Trophoblast cell (in vitro differentiated cells and primary cell): ENCODE results near the gene ESYT2.

ENCODE experiments used
- DNase-seq, 2 donors: peaks; one replicate each; pipeline ENCODE4 v3.0.0-alpha.2; 2016
- H2AFZ ChIP-seq: 2 replicates; pipeline ENCODE4 v1.6.1; 2013; ENCODE audit warnings: low read length, moderate library complexity, mild to moderate bottlenecking; ENCODE audit not compliant: insufficient read depth, poor library complexity
- H2AK5ac ChIP-seq: 2 replicates; pipeline ENCODE4 v1.6.1; 2013; ENCODE audit warnings: mild to moderate bottlenecking, low read length
- H2BK120ac ChIP-seq: 2 replicates; pipeline ENCODE4 v1.6.1; 2013; ENCODE audit warnings: low read length, mild to moderate bottlenecking, moderate library complexity; ENCODE audit not compliant: insufficient read depth, poor library complexity
- H2BK12ac ChIP-seq: 2 replicates; pipeline ENCODE4 v1.6.1; 2013; ENCODE audit warnings: mild to moderate bottlenecking, low read length, moderate library complexity
- H2BK5ac ChIP-seq: 2 replicates; pipeline ENCODE4 v1.6.1; 2013; ENCODE audit warnings: low read length, low read depth, moderate library complexity, mild to moderate bottlenecking; ENCODE audit not compliant: poor library complexity
- H3K14ac ChIP-seq: 2 replicates; pipeline ENCODE4 v1.6.1; 2013; ENCODE audit warnings: mild to moderate bottlenecking, low read length
- H3K18ac ChIP-seq: 2 replicates; pipeline ENCODE4 v1.6.1; 2013; ENCODE audit warnings: mild to moderate bottlenecking, low read length
- H3K23ac ChIP-seq: 2 replicates; pipeline ENCODE4 v1.6.1; 2013; ENCODE audit warnings: low read length
- H3K27ac ChIP-seq: 2 replicates; pipeline ENCODE4 v1.5.1; 2013; ENCODE audit warnings: low read depth, mild to moderate bottlenecking, inconsistent platforms, low read length, moderate library complexity
- H3K27me3 ChIP-seq: 2 replicates; pipeline ENCODE4 v1.6.1; 2013; ENCODE audit warnings: inconsistent platforms, mild to moderate bottlenecking, low read length, moderate library complexity; ENCODE audit not compliant: insufficient read depth
- H3K36me3 ChIP-seq, 2 experiments: 1 replicate in 1 of 2; 2 replicates in 1 of 2; pipeline ENCODE4 v1.6.1; 2013; ENCODE audit warnings: low read length in 2 of 2, mild to moderate bottlenecking in 2 of 2, moderate library complexity in 1 of 2; ENCODE audit not compliant: insufficient read depth in 2 of 2, control insufficient read depth in 1 of 2
- H3K4ac ChIP-seq: 2 replicates; pipeline ENCODE4 v1.6.1; 2013; ENCODE audit warnings: low read depth, mild to moderate bottlenecking, low read length, moderate library complexity
- H3K4me1 ChIP-seq, 2 experiments: 1 replicate in 1 of 2; 2 replicates in 1 of 2; pipeline ENCODE4 v1.6.1; 2013; ENCODE audit warnings: low read length in 2 of 2, mild to moderate bottlenecking in 2 of 2, moderate library complexity in 1 of 2; ENCODE audit not compliant: insufficient read depth in 2 of 2, control insufficient read depth in 1 of 2
- H3K4me2 ChIP-seq: 2 replicates; pipeline ENCODE4 v1.6.1; 2013; ENCODE audit warnings: inconsistent platforms, mild to moderate bottlenecking, low read length, moderate library complexity
- H3K4me3 ChIP-seq: 2 replicates; pipeline ENCODE4 v1.5.1; 2013; ENCODE audit warnings: mild to moderate bottlenecking, low read depth, low read length, inconsistent platforms
- H3K79me1 ChIP-seq: one replicate; pipeline ENCODE4 v1.6.1; 2013; ENCODE audit warnings: low read length
- H3K79me2 ChIP-seq: 2 replicates; pipeline ENCODE4 v1.6.1; 2013; ENCODE audit warnings: low read length, mild to moderate bottlenecking; ENCODE audit not compliant: control insufficient read depth, insufficient read depth, poor library complexity
- H3K9ac ChIP-seq: 2 replicates; pipeline ENCODE4 v1.6.1; 2013; ENCODE audit warnings: mild to moderate bottlenecking, low read length
- H3K9me3 ChIP-seq: 2 replicates; pipeline ENCODE4 v1.6.1; 2013; ENCODE audit warnings: low read depth, mild to moderate bottlenecking, control low read depth, inconsistent platforms, low read length; ENCODE audit not compliant: insufficient read depth
- H4K12ac ChIP-seq: 2 replicates; pipeline ENCODE4 v1.6.1; 2013; ENCODE audit warnings: low read depth, mild to moderate bottlenecking, low read length, moderate library complexity
- H4K8ac ChIP-seq: 2 replicates; pipeline ENCODE4 v1.6.1; 2013; ENCODE audit warnings: low read depth, mild to moderate bottlenecking, low read length, moderate library complexity
- H4K91ac ChIP-seq: one replicate; pipeline ENCODE4 v1.6.1; 2013; ENCODE audit warnings: low read depth, mild to moderate bottlenecking, low read length, moderate library complexity
- WGBS: extraction: QIAGEN DNeasy Blood & Tissue Kit; methylation state at CpG from one replicate; pipeline ENCODE4 v1.1.7; 2013; ENCODE audit warnings: missing lambda C conversion rate; ENCODE audit not compliant: insufficient read length, insufficient coverage; ENCODE audit errors: extremely low coverage; 5-methylcytosine and 5-hydroxymethylcytosine counted together

ESYT2 gene

DNA sequence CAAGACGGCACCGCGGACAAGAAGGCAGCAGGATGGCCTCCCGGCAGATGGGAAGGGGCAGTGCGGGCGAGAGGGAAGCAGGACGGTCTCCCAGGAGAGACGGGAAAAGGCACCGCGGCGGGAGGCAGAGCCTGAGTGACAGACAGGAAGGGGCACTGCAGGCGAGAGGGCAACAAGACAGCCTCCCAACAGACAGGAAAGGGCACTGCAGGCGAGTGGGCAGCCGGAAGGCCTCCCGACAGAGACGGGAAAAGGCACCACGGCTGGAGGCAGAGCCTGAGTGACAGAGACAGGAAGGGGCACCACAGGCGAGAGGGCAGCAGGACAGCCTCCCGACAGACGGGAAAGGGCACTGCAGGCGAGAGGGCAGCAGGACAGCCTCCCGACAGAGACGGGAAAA, 32.6 kb downstream of the ESYT2 start:
- H3K27me3 ChIP-seq: no peaks in the 10 kb centered on the region
- H4K12ac ChIP-seq: no peak overlapping the region
- no peak overlapping the region for H3K4ac ChIP-seq
- H3K9me3 ChIP-seq: no peaks in the 10 kb centered on the region
- no peak overlapping the region for H3K14ac ChIP-seq
- H3K4me2 ChIP-seq: no peak overlapping the region
- H4K91ac ChIP-seq: no peak overlapping the region
- peaks cover 28 to 29% of the 10 kb centered on the region in 2 experiments for H3K36me3 ChIP-seq
- H2BK12ac ChIP-seq: no peak overlapping the region
- no peak overlapping the region for H2BK5ac ChIP-seq
- H4K8ac ChIP-seq: no peak overlapping the region
- H3K27ac ChIP-seq: no peak overlapping the region
- H3K79me1 ChIP-seq: no peaks in the 10 kb centered on the region
- no peak overlapping the region for H2AFZ ChIP-seq
- no CpG with 5 or more reads among the region's 23 CpGs for WGBS
- DNase-seq: no peak
- no peak overlapping the region for H3K23ac ChIP-seq
- H3K18ac ChIP-seq: no peak overlapping the region
- H3K9ac ChIP-seq: no peak overlapping the region
- no peak overlapping the region for H2BK120ac ChIP-seq
- no peak overlapping the region for H2AK5ac ChIP-seq
- H3K4me1 ChIP-seq: peaks cover 0 to 3% of the 10 kb centered on the region in 2 experiments
- H3K79me2 ChIP-seq: peaks cover 2% of the 10 kb centered on the region
- H3K4me3 ChIP-seq: no peak overlapping the region

DNA sequence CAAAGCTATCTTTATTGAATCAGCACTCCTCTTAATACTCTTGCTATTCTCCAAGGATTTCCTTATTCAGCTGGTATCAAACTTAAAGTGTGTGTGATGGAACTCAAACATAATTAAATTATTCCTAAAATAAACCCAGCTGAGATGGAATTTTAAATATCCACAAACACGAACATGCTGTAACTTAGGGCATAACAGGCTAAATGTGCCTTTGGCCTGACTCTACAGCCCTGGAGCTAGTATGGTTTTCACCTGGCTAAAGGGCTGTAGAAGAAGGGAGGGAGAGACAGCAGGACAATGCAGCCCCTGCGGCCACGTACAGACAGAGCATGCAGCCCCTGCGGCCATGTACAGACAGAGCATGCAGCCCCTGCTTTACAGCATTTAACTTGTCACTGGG, 34.0 kb downstream of the ESYT2 start:
- Histone ChIP-seq H4K12ac (no peak overlapping the region), H4K8ac (no peak overlapping the region), H4K91ac (no peak overlapping the region), H3K4ac (no peak overlapping the region), H3K79me2 (no peaks in the 10 kb centered on the region), H2BK12ac (no peak overlapping the region), H2BK120ac (no peak overlapping the region), H3K23ac (no peak overlapping the region), H3K36me3 (peaks cover 33 to 35% of the 10 kb centered on the region in 2 experiments), H2BK5ac (no peak overlapping the region), H3K4me1 (no peaks in the 10 kb centered on the region), H3K4me2 (no peak overlapping the region), H3K9me3 (no peaks in the 10 kb centered on the region), H2AK5ac (no peak overlapping the region), H3K18ac (no peak overlapping the region), H3K9ac (no peak overlapping the region), H3K14ac (no peak overlapping the region), H3K4me3 (no peak overlapping the region), H3K27me3 (no peaks in the 10 kb centered on the region), H2AFZ (no peak overlapping the region), H3K79me1 (peaks cover under 1% of the 10 kb centered on the region), H3K27ac (no peak overlapping the region)
- WGBS: no CpG with 5 or more reads among the region's 4 CpGs
- no peak for DNase-seq

DNA sequence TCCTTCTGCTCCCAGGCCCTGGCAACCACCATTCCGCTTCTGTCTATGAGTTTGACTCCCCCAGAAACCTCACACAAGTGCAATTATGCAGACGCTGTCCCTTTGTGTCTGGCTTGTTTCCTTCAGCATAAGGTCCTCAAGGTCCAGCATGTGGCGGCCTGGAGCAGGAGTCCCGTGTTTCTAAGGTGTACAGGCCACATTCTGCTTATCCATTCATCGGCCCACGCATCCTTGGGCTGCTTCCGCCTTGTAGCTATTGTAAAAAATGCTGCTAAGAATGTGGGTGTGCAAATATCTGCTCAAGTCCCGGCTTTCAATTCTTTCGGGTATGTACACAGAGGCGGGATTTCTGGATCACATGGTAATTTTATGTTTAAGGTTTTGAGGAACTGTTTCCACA, 38.2 kb downstream of the ESYT2 start:
- peak; percentile 21 to 62 for DNase-seq
- no CpG with 5 or more reads among the region's 10 CpGs for WGBS
- no peak overlapping the region for H3K4me3 ChIP-seq

DNA sequence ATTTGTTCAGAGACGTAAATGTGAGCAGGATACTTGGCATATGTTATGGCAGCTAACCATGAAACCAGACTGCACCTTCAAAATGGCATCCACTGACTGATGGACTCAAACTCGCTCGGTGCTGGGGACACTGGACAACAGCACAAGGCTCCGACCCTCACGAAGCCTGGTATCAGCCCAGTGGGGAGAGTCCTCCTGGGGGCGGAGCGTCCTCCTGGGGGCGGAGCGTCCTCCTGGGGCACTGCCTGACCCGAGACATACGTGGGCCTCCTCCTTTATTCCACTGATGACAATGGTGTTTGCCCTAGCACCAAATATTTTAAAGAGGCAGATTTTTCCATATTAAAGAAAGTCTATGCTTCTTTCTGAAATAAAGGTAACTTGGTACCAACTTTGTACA, 39.5 kb downstream of the ESYT2 start:
- WGBS: no CpG with 5 or more reads among the region's 11 CpGs
- Histone ChIP-seq H3K23ac (no peak overlapping the region), H4K12ac (no peak overlapping the region), H2BK12ac (no peak overlapping the region), H2AFZ (no peak overlapping the region), H3K36me3 (peaks cover 18 to 19% of the 10 kb centered on the region in 2 experiments), H3K18ac (no peak overlapping the region), H3K4me3 (no peak overlapping the region), H3K4me1 (no peaks in the 10 kb centered on the region), H2BK120ac (no peak overlapping the region), H3K4ac (no peak overlapping the region), H3K79me1 (peaks cover 2% of the 10 kb centered on the region), H3K9ac (no peak overlapping the region), H2BK5ac (no peak overlapping the region), H3K79me2 (no peaks in the 10 kb centered on the region), H4K91ac (no peak overlapping the region), H3K4me2 (no peak overlapping the region), H3K27ac (no peak overlapping the region), H2AK5ac (no peak overlapping the region), H3K14ac (no peak overlapping the region), H4K8ac (no peak overlapping the region), H3K9me3 (peaks cover 2% of the 10 kb centered on the region), H3K27me3 (no peaks in the 10 kb centered on the region)
- DNase-seq: no peak

More for the DNA sequence above, 38.2 kb downstream of the ESYT2 start:
- Histone ChIP-seq H2BK5ac (no peak overlapping the region), H3K4me2 (no peak overlapping the region), H4K12ac (no peak overlapping the region), H3K27ac (peak overlapping the region; percentile 54), H3K79me2 (no peaks in the 10 kb centered on the region), H3K4me1 (no peaks in the 10 kb centered on the region), H4K91ac (no peak overlapping the region), H2BK120ac (no peak overlapping the region), H3K4ac (no peak overlapping the region), H3K79me1 (peaks cover 2% of the 10 kb centered on the region), H3K36me3 (peaks cover 28 to 29% of the 10 kb centered on the region in 2 experiments), H3K14ac (no peak overlapping the region), H3K18ac (no peak overlapping the region), H3K27me3 (no peaks in the 10 kb centered on the region), H2BK12ac (no peak overlapping the region), H3K9ac (peak overlapping the region; percentile 56), H3K23ac (no peak overlapping the region), H3K9me3 (peaks cover 2% of the 10 kb centered on the region), H2AK5ac (no peak overlapping the region), H2AFZ (no peak overlapping the region), H4K8ac (no peak overlapping the region)
